K562 (cell line): ENCODE results near the gene OR2A14. TPM values are rescaled to one million over a fixed set of nuclear protein-coding genes. Genes with fewer than 3 reads are reported as not detected.

ENCODE experiments used
- ATAC-seq: fragments of 200-7000 bp; cut with Tn5 transposase; 3 replicates; pipeline ENCODE4 v1.9.1; 2020; ENCODE audit warnings: moderate library complexity
- BruUV-seq: library from RNA; stranded (reverse); fragments of 400-500 nt; replicated peaks from 2 replicates; lab custom pipeline; 2021; lab: Mats Ljungman, UMichigan
- CTCF ChIA-PET: fragments of 300-600 bp; formaldehyde crosslinking; extraction: SDS; loops from one replicate; lab custom pipeline; 2021; ENCODE audit warnings: low intra/inter-chr PET ratio; lab: Yijun Ruan, JAX
- POLR2A ChIA-PET: fragments of 300-600, 350-650 bp; sonication (Branson Sonifier 250); formaldehyde crosslinking; extraction: SDS; loops from one replicate; lab custom pipeline; 2021; ENCODE audit warnings: antibody characterized with exemption, inconsistent platforms; lab: Yijun Ruan, JAX
- DNase-seq, 4 experiments: peaks; one replicate each; pipeline versions ENCODE4 v3.0.0 to v3.0.0-alpha.2; 2011 to 2018; ENCODE audit warnings: low spot score in 3 of 4, mixed read lengths in 3 of 4; ENCODE audit errors: extremely low read depth in 1 of 4
- FAIRE-seq: peaks from 2 replicates; lab custom pipeline; 2011; peaks lifted over from hg19 to GRCh38; lab: Jason Lieb, UNC
- H2AFZ ChIP-seq: 2 replicates; pipeline ENCODE4 v1.6.0; 2011; ENCODE audit warnings: low read depth, low read length, control low read depth, inconsistent platforms
- H3K27ac ChIP-seq: fragments of 200-600 bp; 3 replicates; pipeline ENCODE4 v1.8.0; 2011; ENCODE audit warnings: low read depth, mild to moderate bottlenecking, control low read depth, inconsistent platforms, low read length, moderate library complexity, mixed read lengths; ENCODE audit errors: extremely low read depth
- H3K27me3 ChIP-seq, 2 experiments: fragments of 300-600 bp in 1 of 2; 2 replicates in 1 of 2; 3 replicates in 1 of 2; pipeline versions ENCODE4 v1.6.0 to v1.8.0; 2011; ENCODE audit warnings: inconsistent platforms in 2 of 2, low read length in 2 of 2, mild to moderate bottlenecking in 1 of 2, mixed read lengths in 1 of 2, moderate library complexity in 1 of 2; ENCODE audit not compliant: control insufficient read depth in 2 of 2, insufficient read depth in 2 of 2
- H3K36me3 ChIP-seq: fragments of 300-600 bp; 3 replicates; pipeline ENCODE4 v1.8.0; 2011; ENCODE audit warnings: mild to moderate bottlenecking, low read length, inconsistent platforms; ENCODE audit not compliant: control insufficient read depth, insufficient read depth
- H3K4me1 ChIP-seq, 2 experiments: fragments of 200-600 bp in 1 of 2; replicated peaks in 1 of 2; 2 replicates in 1 of 2; 3 replicates in 1 of 2; pipeline versions ENCODE4 v1.5.1 to v1.8.0; 2011; ENCODE audit warnings: inconsistent platforms in 2 of 2, low read length in 2 of 2, mild to moderate bottlenecking in 1 of 2, mixed read lengths in 1 of 2, moderate library complexity in 1 of 2; ENCODE audit not compliant: control insufficient read depth in 2 of 2, insufficient read depth in 2 of 2
- H3K4me2 ChIP-seq: 2 replicates; pipeline ENCODE4 v1.6.1; 2011; ENCODE audit warnings: low read length, control low read depth, inconsistent platforms, mixed read lengths; ENCODE audit not compliant: insufficient read depth
- H3K4me3 ChIP-seq: fragments of 200-600 bp; sonication (generic), shearing (Covaris generic); 2 replicates; pipeline ENCODE4 v1.5.1; 2016; ENCODE audit warnings: control low read depth, inconsistent platforms
- H3K79me2 ChIP-seq: fragments of 200-600 bp; 3 replicates; pipeline ENCODE4 v1.8.0; 2011; ENCODE audit warnings: low read length, inconsistent platforms; ENCODE audit not compliant: control insufficient read depth, insufficient read depth
- H3K9ac ChIP-seq, 2 experiments: 2 replicates each; pipeline versions ENCODE4 v1.6.0 to v1.6.1; 2011; ENCODE audit warnings: low read depth in 2 of 2, low read length in 2 of 2, control low read depth in 1 of 2, inconsistent platforms in 1 of 2, mild to moderate bottlenecking in 1 of 2, mixed read lengths in 1 of 2; ENCODE audit not compliant: insufficient read depth in 1 of 2
- H3K9me1 ChIP-seq: one replicate; pipeline ENCODE4 v1.6.0; 2011; ENCODE audit warnings: inconsistent platforms, mild to moderate bottlenecking, low read length, moderate library complexity; ENCODE audit not compliant: control insufficient read depth, insufficient read depth
- H3K9me3 ChIP-seq: replicated peaks from 2 replicates; pipeline ENCODE4 v1.5.1; 2011; ENCODE audit warnings: low read depth, low read length, inconsistent platforms; ENCODE audit not compliant: control insufficient read depth, insufficient read depth
- H4K20me1 ChIP-seq: replicated peaks from 2 replicates; pipeline ENCODE4 v1.6.1; 2011; ENCODE audit warnings: low read length, inconsistent platforms, mixed read lengths; ENCODE audit not compliant: control insufficient read depth, insufficient read depth
- BCL6 ChIP-seq: fragments of 250-450 bp; sonication (Bioruptor Pico); IDR thresholded peaks from 2 replicates; pipeline ENCODE4 v1.4.0; 2020
- CEBPB ChIP-seq: fragments of 450-650 bp; IDR thresholded peaks from 2 replicates; pipeline ENCODE4 v1.6.1; 2016; ENCODE audit warnings: missing genetic modification characterization, missing compliant biosample characterization
- NFIC ChIP-seq: fragments of 450-650 bp; IDR thresholded peaks from 2 replicates; pipeline ENCODE4 v1.6.1; 2017; ENCODE audit warnings: mild to moderate bottlenecking, inconsistent platforms
- NFIX ChIP-seq: fragments of 250-450 bp; sonication (Bioruptor Pico); IDR thresholded peaks from 2 replicates; pipeline ENCODE4 v1.4.0; 2020; ENCODE audit warnings: low read depth, mild to moderate bottlenecking, moderate library complexity
- NR4A1 ChIP-seq, 2 experiments: fragments of 250-450 bp in 1 of 2; fragments of 450-650 bp in 1 of 2; sonication (Bioruptor Pico) in 1 of 2; IDR thresholded peaks; 2 replicates each; pipeline versions ENCODE4 v1.4.0 to v1.6.1; 2016 to 2020; ENCODE audit warnings: mild to moderate bottlenecking in 2 of 2, missing compliant biosample characterization in 1 of 2, missing genetic modification characterization in 1 of 2, moderate library complexity in 1 of 2
- RBFOX2 ChIP-seq: fragments of 200-400 bp; formaldehyde crosslinking; IDR thresholded peaks from 2 replicates; pipeline ENCODE4 v1.6.1; 2017; ENCODE audit warnings: low read depth, mild to moderate bottlenecking, low read length, moderate library complexity
- TCF3 ChIP-seq: sonication (generic); formaldehyde crosslinking; IDR thresholded peaks from 2 replicates; pipeline ENCODE4 v1.4.0; 2020; ENCODE audit warnings: mild to moderate bottlenecking, missing genetic modification reagents
- ZFP91 ChIP-seq: sonication (generic); formaldehyde crosslinking; IDR thresholded peaks from 2 replicates; pipeline ENCODE4 v1.8.0; 2022; ENCODE audit warnings: mild to moderate bottlenecking, missing genetic modification reagents
- ZNF253 ChIP-seq: fragments of 250-450 bp; sonication (Bioruptor Pico); conservative IDR thresholded peaks from 2 replicates; pipeline ENCODE4 v1.6.1; 2021; ENCODE audit warnings: mild to moderate bottlenecking
- ZNF3 ChIP-seq: fragments of 250-450 bp; sonication (Bioruptor Pico); IDR thresholded peaks from 2 replicates; pipeline ENCODE4 v1.5.0; 2021; ENCODE audit warnings: mild to moderate bottlenecking, moderate library complexity
- ZNF785 ChIP-seq: fragments of 250-450 bp; sonication (Bioruptor Pico); IDR thresholded peaks from 2 replicates; pipeline ENCODE4 v1.4.0; 2020; ENCODE audit warnings: mild to moderate bottlenecking
- WGBS: fragments of 100-300 bp; shearing (Covaris generic); methylation state at CpG from one replicate; pipeline ENCODE4 v1.1.6; 2016; ENCODE audit warnings: low coverage, mixed read lengths; ENCODE audit not compliant: insufficient coverage; ENCODE audit errors: missing lambda C conversion rate; 5-methylcytosine and 5-hydroxymethylcytosine counted together
- in situ Hi-C: fragments of 300-500 bp; cut with MboI; formaldehyde crosslinking; loops from 4 replicates; pipeline ENCODE4 v1.15.0; 2018; ENCODE audit warnings: inconsistent platforms, mixed read lengths
- intact Hi-C: fragments of 100-400 bp; cut with micrococcal nuclease; formaldehyde crosslinking; loops from 2 replicates; pipeline ENCODE4 v1.14.2; 2022
- polyA plus RNA-seq, 8 experiments: library from polyadenylated mRNA; depleted of rRNA in 4 of 8; stranded (reverse) in 5 of 8; unstranded in 3 of 8; fragments of >200 nt; fragmentation: Nextera tagmentation in 2 of 8; fragmentation: Illumina TruSeq in 1 of 8; extraction: Ambion mirVana in 2 of 8; extraction: Trizol in 1 of 8; gene quantifications; 2 replicates each; pipeline versions ENCODE4 v1.2.1 to v1.2.3, GENCODE V29; 2011 to 2014; ENCODE audit warnings: inconsistent platforms in 1 of 8, missing spikeins in 1 of 8
- total RNA-seq, 7 experiments: library from RNA; depleted of rRNA in 6 of 7; stranded (reverse); fragments of >200 nt in 6 of 7; fragmentation: Illumina TruSeq in 2 of 7; extraction: Trizol in 2 of 7; gene quantifications; 2 replicates each; pipeline versions ENCODE4 v1.2.1 to v1.2.3, GENCODE V29; 2011 to 2021; ENCODE audit warnings: low replicate concordance in 1 of 7
- TF ChIP-seq, protein P1 (sequence below), 2 experiments: fragments of 150-350 bp in 1 of 2; IDR thresholded peaks; 2 replicates each; pipeline ENCODE4 v1.6.1; 2012 to 2016; ENCODE audit warnings: low read depth in 2 of 2, low read length in 2 of 2, mild to moderate bottlenecking in 1 of 2, moderate library complexity in 1 of 2
- TF ChIP-seq, protein P2 (sequence below): fragments of 250-450 bp; sonication (Bioruptor Pico); IDR thresholded peaks from 2 replicates; pipeline ENCODE4 v1.5.0; 2020; ENCODE audit warnings: mild to moderate bottlenecking
- TF ChIP-seq, protein P3 (sequence below): fragments of 450-650 bp; IDR thresholded peaks from 2 replicates; pipeline ENCODE4 v1.6.1; 2018; ENCODE audit warnings: mild to moderate bottlenecking, low read depth; ENCODE audit not compliant: partially characterized antibody

OR2A14 gene
- total and polyA plus RNA-seq, 9 of the 15 experiments (the other 6 are each of a cell fraction or from before 2014, with no cell fraction given), result not detected

DNA sequence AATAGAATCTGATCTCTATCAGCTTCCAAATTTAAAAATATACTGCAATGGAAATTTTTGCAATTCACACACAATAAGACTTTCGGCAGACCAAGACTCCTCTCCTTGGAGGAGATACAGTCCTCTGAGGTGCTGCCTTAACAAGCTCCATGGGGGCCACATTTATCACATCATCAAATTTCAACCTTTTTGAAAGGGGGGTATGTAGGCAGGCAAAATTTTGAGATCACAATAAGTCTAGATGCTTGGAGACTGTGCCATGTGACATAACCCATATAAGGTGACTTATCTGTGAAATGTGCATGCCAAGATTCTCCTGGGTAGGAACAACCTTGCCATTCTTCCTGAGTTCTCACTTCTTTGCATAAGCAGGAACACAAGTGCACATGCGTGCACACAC, 37.0 kb upstream of the OR2A14 start, which contains the start of gene OR2A12 (continued):
- TF ChIP-seq, protein P1, sequence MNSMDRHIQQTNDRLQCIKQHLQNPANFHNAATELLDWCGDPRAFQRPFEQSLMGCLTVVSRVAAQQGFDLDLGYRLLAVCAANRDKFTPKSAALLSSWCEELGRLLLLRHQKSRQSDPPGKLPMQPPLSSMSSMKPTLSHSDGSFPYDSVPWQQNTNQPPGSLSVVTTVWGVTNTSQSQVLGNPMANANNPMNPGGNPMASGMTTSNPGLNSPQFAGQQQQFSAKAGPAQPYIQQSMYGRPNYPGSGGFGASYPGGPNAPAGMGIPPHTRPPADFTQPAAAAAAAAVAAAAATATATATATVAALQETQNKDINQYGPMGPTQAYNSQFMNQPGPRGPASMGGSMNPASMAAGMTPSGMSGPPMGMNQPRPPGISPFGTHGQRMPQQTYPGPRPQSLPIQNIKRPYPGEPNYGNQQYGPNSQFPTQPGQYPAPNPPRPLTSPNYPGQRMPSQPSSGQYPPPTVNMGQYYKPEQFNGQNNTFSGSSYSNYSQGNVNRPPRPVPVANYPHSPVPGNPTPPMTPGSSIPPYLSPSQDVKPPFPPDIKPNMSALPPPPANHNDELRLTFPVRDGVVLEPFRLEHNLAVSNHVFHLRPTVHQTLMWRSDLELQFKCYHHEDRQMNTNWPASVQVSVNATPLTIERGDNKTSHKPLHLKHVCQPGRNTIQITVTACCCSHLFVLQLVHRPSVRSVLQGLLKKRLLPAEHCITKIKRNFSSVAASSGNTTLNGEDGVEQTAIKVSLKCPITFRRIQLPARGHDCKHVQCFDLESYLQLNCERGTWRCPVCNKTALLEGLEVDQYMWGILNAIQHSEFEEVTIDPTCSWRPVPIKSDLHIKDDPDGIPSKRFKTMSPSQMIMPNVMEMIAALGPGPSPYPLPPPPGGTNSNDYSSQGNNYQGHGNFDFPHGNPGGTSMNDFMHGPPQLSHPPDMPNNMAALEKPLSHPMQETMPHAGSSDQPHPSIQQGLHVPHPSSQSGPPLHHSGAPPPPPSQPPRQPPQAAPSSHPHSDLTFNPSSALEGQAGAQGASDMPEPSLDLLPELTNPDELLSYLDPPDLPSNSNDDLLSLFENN (IDR thresholded peaks at IDR 0.05; ENCODE audit: low read depth in 2 of 2, low read length in 2 of 2), result no peak
- TF ChIP-seq ZNF3 (no peak), CEBPB (tag) (no peak), ZNF253 (CRISPR knock-in tag) (no peak), TCF3 (CRISPR knock-in tag) (no peak), ZFP91 (CRISPR knock-in tag) (no peak)

DNA sequence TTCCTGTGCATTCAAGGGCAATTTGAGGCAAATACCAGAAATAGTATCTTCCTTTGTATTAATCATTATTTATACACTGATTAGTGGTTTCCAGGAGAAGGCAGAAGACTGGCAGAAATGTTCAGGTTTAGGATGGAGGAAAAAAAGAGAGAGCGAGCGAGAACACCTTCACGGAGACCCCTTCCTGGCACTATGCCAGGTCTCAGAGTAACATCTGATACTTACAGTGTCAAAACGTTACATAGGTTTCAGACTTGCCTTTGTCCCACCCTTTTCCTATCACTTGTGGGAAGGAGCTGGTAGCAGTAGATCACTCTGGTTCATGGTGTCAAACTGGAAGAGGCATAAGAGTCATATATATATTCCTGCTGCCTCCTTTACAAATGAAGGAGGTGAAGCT, 36.2 kb upstream of the OR2A14 start:
- Histone ChIP-seq H4K20me1 (no peaks in the 10 kb centered on the region), H3K27ac (no peak overlapping the region), H3K9ac (no peak overlapping the region), H3K36me3 (no peaks in the 10 kb centered on the region), H3K4me2 (no peak overlapping the region), H3K9me1 (no peaks in the 10 kb centered on the region), H2AFZ (no peak overlapping the region), H3K4me1 (no peaks in the 10 kb centered on the region), H3K27me3 (no peaks in the 10 kb centered on the region), H3K4me3 (no peak overlapping the region), H3K79me2 (no peaks in the 10 kb centered on the region), H3K9me3 (no peaks in the 10 kb centered on the region)
- ChIA-PET CTCF (no interaction called here), POLR2A (no interaction called here)
- intact Hi-C loops, result no loop called here
- ATAC-seq, result no peak
- no peak for DNase-seq
- 5% methylated on average over 4 of the region's 4 CpGs for WGBS
- no peak for FAIRE-seq
- BruUV-seq, result no TSS peak
- in situ Hi-C loops, result no loop called here
- TF ChIP-seq, protein P2, sequence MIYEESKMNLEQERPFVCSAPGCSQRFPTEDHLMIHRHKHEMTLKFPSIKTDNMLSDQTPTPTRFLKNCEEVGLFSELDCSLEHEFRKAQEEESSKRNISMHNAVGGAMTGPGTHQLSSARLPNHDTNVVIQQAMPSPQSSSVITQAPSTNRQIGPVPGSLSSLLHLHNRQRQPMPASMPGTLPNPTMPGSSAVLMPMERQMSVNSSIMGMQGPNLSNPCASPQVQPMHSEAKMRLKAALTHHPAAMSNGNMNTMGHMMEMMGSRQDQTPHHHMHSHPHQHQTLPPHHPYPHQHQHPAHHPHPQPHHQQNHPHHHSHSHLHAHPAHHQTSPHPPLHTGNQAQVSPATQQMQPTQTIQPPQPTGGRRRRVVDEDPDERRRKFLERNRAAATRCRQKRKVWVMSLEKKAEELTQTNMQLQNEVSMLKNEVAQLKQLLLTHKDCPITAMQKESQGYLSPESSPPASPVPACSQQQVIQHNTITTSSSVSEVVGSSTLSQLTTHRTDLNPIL, result no peak
- TF ChIP-seq RBFOX2 (no peak), NFIX (CRISPR knock-in tag) (peak; percentile 89), NR4A1 (CRISPR knock-in tag; IDR thresholded peaks at IDR 0.05) (no peak), NR4A1 (tag; IDR thresholded peaks at IDR 0.05) (no peak), ZNF785 (no peak), NFIC (peak; percentile 98), BCL6 (CRISPR knock-in tag) (no peak)
- TF ChIP-seq, protein P3, sequence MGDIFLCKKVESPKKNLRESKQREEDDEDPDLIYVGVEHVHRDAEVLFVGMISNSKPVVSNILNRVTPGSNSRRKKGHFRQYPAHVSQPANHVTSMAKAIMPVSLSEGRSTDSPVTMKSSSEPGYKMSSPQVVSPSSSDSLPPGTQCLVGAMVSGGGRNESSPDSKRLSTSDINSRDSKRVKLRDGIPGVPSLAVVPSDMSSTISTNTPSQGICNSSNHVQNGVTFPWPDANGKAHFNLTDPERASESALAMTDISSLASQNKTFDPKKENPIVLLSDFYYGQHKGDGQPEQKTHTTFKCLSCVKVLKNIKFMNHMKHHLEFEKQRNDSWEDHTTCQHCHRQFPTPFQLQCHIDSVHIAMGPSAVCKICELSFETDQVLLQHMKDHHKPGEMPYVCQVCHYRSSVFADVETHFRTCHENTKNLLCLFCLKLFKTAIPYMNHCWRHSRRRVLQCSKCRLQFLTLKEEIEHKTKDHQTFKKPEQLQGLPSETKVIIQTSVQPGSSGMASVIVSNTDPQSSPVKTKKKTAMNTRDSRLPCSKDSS, result no peak
